Measurements from ENCODE around the gene DAW1. TPM values are rescaled to one million over a fixed set of nuclear protein-coding genes. Genes with fewer than 3 reads are reported as not detected.
A peak's percentile ranks its signal among the peaks of the same experiment; 100 is the strongest.
"Not testable (repeated sequence)": the region's sequence is repeated elsewhere in the genome, so short reads cannot be mapped to it uniquely, and the experiment has no call there.

DAW1 gene, protein sequence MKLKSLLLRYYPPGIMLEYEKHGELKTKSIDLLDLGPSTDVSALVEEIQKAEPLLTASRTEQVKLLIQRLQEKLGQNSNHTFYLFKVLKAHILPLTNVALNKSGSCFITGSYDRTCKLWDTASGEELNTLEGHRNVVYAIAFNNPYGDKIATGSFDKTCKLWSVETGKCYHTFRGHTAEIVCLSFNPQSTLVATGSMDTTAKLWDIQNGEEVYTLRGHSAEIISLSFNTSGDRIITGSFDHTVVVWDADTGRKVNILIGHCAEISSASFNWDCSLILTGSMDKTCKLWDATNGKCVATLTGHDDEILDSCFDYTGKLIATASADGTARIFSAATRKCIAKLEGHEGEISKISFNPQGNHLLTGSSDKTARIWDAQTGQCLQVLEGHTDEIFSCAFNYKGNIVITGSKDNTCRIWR
- 0.63 and 5.2 TPM in 2 replicates for total RNA-seq (2014; rRNA removed; shearing (Covaris generic))

DNA sequence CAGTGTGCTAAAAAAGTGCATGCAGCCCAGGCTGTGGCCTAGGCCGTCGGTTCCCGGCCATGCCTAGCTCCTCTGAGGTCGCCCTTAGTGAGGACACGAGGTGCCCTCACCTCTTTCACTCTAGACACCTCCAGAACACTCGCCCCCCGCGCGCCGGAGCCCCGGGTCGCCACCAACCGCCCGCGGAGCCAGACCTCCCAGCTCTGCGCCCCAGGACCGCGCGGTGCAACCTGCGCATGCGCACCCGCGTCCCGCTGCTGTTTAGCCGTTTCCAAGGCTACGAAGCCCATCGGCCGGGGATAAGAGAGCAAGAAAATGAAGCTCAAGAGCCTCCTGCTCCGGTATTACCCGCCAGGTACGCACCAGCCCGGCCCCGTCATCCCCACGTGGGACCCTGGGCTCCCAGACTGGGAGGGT is at the start of gene DAW1:
Gene DAW1 (plus strand): TSS at position 257 of the 417 bp plus-strand sequence. CDS start 59 bp downstream, at position 316.
- peak; percentile 74 for DNase-seq (ENCODE audit: low read depth)

DNA sequence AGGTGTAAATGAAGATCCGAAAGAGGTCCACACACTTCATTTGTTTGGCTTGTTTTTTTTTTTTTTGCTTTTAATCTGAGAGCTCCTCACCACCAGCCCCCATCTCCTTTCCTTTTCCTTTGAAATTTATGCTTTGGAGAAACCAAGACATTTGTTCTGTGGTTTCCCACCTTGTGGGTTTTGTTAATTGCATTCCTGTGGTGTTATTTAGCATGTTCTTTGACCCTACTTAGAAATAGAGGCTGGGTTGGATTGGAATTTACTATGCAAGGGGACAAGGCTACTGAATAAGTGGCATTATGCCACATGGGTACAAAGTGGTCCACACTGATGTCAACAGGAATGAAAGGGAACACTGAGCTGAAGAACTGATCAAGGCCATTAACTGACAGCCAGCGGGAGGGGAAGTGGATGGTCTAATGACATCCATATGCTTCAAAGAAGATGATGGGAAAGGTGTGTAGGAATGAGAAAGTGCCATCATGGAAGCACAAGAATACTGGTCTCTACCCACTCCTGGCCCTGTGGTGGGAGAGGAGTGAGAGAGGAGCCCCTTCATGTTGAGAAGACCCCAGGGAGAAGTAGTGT is 48.9 kb upstream of the DAW1 start:
- peak; percentile 50 for DNase-seq (ENCODE audit: low read depth)

GRCh38 chr2:227823922-227824321 is 47.5 kb upstream of the DAW1 start:
- DNase-seq (ENCODE audit: low read depth): no peak

GRCh38 chr2:227824711-227825110 is 46.7 kb upstream of the DAW1 start:
- DNase-seq (ENCODE audit: low read depth): no peak

DNA sequence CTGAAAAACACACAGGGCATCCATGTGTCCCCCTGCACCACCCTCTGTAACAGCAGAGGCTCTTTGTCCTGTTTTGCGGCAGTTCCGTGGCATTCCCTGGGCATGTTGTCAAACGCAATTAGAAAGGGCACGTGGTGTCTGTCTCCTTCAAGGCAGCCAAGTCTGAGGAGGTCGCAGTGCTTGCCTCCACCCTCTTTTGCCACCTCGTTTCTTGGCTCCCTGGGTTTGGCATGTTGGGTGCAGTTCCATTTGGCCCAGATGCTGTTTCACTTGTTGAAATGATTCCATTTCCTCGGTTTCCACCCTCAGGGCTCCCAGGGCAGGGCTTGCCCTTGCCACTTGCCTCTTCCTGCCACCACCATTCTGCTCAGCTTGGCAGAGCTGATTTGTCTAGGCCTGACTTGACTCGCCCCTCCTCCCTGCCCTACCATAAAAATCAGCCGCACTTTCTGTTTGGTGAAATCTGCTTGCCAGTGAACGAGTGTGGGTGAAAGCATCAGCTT is 45.4 kb upstream of the DAW1 start:
- DNase-seq (ENCODE audit: low read depth): no peak

- no peak for DNase-seq (ENCODE audit: low read depth)
These were observed 44.9 kb upstream of the DAW1 start for GRCh38 chr2:227826563-227826962.

- DNase-seq (ENCODE audit: low read depth): no peak
These were observed 44.3 kb upstream of the DAW1 start for GRCh38 chr2:227827143-227827542.

DNA sequence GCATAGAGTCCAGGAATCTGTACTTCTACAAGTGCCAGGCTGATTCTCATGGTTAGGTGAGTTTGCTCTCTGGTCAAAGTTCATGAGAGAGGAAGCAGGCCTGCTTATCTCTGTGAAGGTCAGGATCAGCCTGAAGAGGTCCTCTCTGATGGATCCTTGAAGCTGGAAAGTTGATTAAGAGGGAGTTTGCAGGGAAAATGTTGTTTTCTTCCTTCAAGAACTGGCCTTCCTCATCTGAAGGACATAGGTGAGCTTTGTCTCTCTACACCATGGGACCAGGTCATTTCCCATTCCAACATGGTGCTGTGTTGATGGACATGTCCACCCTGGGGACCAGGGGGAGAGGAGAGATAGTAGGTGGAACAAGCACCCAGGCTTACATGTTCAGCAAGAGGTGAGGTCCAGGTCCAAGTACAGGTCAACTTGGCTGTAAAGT is 42.9 kb upstream of the DAW1 start:
- no peak for DNase-seq (ENCODE audit: low read depth)

DNA sequence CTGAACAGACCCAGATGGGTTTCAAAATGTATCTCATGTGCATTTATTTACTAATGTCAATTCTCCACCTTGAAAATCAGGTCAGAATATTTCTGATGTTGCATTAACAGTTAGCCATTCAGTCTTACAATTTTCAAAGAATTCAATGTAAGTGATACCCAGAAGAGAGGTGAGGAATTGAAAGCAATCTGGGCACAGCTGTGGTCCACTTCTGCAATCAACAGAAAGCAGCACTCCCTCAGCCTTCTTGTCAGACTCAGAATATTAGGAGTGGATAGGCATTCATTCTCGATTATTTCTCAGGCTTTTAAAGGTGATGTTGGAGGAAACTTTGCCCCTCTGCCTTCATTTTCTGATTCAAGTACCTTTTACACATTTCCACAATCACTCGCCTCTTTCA is 42.1 kb upstream of the DAW1 start:
- no peak for DNase-seq (ENCODE audit: low read depth)

DNA sequence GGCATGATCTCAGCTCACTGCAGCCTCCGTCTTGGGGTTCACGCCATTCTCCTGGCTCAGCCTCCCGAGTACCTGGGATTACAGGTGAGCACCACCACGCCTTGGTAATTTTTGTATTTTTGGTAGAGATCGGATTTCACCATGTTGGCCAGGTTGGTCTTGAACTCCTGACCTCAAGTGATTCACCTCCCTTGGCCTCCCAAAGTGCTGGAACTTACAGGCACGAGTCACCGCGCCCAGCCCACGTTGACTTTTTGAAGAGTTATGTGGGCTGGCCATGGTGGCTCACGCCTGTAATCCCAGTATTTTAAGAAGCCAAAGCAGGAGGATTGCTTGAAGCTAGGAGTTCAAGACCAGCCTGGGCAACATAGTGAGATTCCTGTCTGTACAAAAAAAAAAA is 37.0 kb upstream of the DAW1 start:
- peak; percentile 61 for DNase-seq (ENCODE audit: low read depth)

DNA sequence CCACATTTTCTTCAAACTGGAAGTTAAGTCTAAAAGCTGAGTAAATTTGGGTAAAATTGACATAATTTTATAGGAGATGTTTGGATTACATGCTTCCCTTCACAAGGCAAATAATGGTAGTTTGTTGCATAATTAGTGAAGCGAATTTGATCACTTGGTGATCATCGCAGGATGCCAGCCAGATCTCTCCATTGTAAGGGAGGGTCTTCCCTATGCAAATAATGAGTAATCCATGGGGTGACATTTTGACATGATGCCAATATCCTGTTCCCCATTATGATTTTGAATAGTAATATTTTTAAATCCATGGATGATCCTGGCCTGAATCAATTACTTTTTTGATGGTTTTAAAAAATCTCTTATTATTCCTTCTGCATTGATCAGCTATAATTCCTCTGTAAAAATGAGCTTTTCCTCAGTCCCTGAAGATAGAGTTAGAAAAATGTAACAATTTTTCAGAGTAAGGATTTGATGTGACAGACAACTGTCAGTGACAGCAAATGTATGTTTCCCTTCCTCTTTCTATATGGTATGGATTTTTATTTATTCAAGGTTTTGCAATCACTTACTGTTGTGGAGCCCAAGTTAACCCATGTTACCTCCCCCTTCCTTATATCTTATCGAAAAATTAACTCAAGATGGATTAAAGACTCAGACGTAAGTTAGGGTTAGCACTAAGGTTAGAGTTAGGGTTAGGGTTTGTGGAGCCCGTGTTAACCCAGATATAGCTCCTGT is 36.3 kb upstream of the DAW1 start:
- DNase-seq (ENCODE audit: low read depth): no peak

DNA sequence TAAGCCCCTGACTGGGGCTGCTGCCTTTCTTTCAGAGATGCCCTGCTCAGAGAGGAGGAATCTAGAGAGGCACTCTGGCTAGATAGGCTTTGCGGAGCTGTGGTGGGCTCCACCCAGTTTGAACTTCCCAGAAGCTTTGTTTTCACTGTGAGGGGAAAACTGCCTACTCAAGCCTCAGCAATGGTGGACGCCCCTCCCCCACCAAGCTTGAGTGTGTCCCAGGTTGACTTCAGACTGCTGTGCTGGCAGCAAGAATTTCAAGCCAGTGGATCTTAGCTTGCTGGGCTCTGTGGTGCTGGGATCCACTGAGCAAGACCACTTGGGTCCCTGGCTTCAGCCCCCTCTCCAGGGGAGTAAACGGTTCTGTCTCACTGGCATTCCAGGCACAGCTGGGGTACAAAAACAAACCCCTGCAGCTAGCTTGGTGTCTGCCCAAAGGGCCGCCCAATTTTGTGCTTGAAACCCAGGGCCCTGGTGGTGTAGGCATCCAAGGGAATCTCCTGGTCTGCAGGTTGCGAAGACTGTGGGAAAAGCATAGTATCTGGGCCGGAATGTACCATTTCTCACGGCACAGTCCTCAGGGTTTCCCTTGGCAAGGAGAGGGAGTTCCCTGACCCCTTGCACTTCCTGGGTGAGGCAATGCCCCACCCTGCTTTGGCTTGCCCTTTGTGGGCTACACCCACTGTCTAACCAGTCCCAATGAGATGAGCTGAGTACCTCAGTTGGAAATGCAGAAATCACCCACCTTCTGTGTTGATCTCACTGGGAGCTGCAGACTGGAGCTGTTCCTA is 31.9 kb upstream of the DAW1 start:
- not testable (repeated sequence) for DNase-seq (ENCODE audit: low read depth)

GRCh38 chr2:227846831-227847230 is 24.6 kb upstream of the DAW1 start:
- DNase-seq (ENCODE audit: low read depth): no peak

GRCh38 chr2:227848146-227848545 is 23.3 kb upstream of the DAW1 start:
- DNase-seq (ENCODE audit: low read depth): no peak

DNA sequence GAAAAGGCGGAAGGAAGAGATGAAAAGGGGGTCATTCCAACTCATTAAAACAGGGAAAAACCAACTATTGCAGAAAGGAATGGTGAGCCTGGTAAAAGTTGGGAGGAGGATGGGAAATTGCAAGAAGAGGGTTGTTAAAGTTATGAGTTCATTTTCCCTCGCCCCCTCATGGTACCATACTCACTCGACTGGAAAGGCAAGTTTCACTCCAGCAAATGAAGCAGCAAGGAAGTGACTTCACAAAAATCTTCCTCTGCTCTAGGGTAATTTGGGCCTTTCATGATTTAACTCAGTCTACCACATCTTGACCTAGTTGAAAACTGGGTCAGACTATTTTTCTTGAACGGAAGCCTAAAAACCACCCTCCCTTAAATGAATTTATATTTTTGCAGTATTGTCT is 22.8 kb upstream of the DAW1 start:
- DNase-seq (ENCODE audit: low read depth): no peak

DNA sequence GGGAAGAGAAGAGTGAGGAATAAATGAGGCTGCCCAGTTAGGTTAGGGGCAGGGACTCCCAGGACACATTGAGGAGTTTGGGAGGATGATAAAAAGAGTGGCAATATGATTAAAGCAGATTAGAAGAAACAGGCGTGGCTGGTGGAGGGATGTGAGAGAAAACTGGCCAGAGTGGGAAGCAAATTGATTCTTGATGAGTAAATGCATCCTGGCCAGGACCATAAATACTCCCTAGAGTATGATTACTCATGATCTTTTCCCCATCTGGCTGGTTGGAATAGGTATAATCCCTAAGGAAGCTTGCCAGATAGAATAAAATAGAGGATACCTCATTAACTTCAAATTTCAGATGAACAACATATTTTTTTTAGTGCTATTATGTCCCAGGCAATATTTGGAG is 21.5 kb upstream of the DAW1 start:
- DNase-seq (ENCODE audit: low read depth): peak; percentile 62

DNA sequence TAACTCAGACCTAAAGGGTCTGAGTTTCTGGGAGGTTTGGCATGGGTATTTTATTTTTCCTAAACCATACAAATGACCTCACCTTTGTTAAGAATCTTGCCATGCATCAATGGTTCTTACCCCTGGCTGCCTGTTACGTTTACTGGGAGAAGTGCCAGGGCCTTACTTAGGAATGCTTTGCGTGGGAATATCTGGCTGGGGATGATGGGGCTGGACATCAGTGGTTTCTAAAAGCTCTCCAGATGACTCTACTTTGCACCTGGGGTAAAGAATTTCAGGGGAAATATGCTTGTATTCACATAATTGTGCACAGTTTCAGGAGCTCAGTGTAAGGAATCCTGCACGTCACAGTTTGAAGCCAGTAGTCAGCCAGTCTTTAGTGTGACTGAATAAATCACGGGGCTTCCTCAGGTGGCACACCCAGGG is 18.2 kb upstream of the DAW1 start:
- peak; percentile 93 for DNase-seq (ENCODE audit: low read depth)

DNA sequence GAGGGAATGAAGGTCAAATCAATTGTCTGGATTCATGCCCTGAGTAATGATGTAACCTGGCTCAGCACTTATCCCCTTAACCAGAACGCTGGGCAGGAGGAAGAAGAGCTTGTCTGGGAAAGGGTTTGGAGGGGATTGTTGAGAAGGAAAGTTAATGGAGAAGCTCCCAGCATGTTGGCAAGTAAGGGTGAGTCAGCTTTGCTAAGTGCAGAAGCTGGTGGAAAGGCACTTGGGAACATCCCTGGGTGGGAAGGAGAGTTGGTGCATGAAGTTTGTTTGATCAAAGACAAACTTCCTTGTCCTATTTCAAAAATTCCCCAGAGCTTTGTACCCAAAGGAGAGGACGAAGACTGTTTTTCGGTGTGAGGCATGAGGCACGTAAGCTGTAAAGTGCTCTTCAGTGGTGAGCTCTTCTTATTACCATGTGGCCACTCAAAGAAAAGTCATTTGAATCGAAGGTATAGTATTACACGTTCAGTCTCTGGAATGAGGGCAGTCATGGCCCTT is 17.6 kb upstream of the DAW1 start:
- DNase-seq (ENCODE audit: low read depth): peak; percentile 70

DNA sequence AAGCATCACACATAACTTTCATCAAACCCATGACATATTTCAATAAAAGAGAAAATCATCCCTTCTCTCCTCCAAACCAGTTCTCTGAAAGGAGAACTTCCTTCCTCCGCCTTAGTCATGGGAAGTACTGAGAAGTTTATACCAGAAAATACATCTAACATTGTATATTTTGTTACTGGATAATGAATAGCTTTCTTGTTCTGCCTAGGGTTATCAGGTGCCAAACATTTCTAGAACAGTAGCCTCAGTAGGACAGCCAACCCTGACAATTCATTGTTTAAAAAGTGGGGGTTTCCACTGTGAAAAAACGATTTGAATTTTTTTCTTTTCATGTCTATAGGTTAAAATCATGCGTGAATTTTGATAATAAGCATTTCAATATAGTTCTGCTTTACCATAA is 16.0 kb upstream of the DAW1 start:
- no peak for DNase-seq (ENCODE audit: low read depth)

GRCh38 chr2:227856697-227857096 is 14.7 kb upstream of the DAW1 start:
- no peak for DNase-seq (ENCODE audit: low read depth)

GRCh38 chr2:227860221-227860641 is 11.2 kb upstream of the DAW1 start:
- DNase-seq (ENCODE audit: low read depth): no peak
